ENCODE measurements around the gene MAG.

The MAG gene

GRCh38 chr19:35291916-35292315 lies at the start of gene MAG:
Gene MAG, plus strand, starts transcription at chr19:35292161. Its CDS starts 3,248 bp downstream, at chr19:35295409.
- Mint-ChIP-seq H3K27me3 (no peaks in the 10 kb centered on the region), H3K36me3 (ENCODE audit: low read depth) (no peaks in the 10 kb centered on the region), H3K9me3 (no peaks in the 10 kb centered on the region), H3K4me1 (no peaks in the 10 kb centered on the region), H3K27ac (no peak within 1 kb of the TSS), H3K4me3 (no peak within 1 kb of the TSS)
- ATAC-seq (no peak), DNase-seq (no peak)

- Mint-ChIP-seq H3K27ac (no peak overlapping the region), H3K4me3 (peak overlapping the region; percentile 89), H3K4me1 (peaks cover 31% of the 10 kb centered on the region), H3K36me3 (ENCODE audit: low read depth) (peaks cover 11% of the 10 kb centered on the region), H3K9me3 (peaks cover 23% of the 10 kb centered on the region), H3K27me3 (peaks cover 3% of the 10 kb centered on the region)
- no peak for ATAC-seq
- DNase-seq = no peak
Measured at GRCh38 chr19:35246466-35247092, 45.4 kb upstream of the MAG start.

GRCh38 chr19:35247526-35248309 lies 44.2 kb upstream of the MAG start:
- peaks cover 14% of the 10 kb centered on the region for H3K36me3 Mint-ChIP-seq (ENCODE audit: low read depth)
- ATAC-seq = peak; percentile 58
- peaks cover 3% of the 10 kb centered on the region for H3K27me3 Mint-ChIP-seq
- peak overlapping the region; percentile 89 for H3K4me3 Mint-ChIP-seq
- peaks cover 31% of the 10 kb centered on the region for H3K4me1 Mint-ChIP-seq
- peak overlapping the region; percentile 83 for H3K27ac Mint-ChIP-seq
- peaks cover 17% of the 10 kb centered on the region for H3K9me3 Mint-ChIP-seq
- peak; percentile 64 for DNase-seq

- H3K27me3 Mint-ChIP-seq = peaks cover 3% of the 10 kb centered on the region
- peaks cover 33% of the 10 kb centered on the region for H3K4me1 Mint-ChIP-seq
- peaks cover 14% of the 10 kb centered on the region for H3K36me3 Mint-ChIP-seq (ENCODE audit: low read depth)
- peak within 1 kb of the TSS; percentile 89 for H3K4me3 Mint-ChIP-seq
- ATAC-seq (peak; percentile 92), DNase-seq (peak; percentile 71)
- peak within 1 kb of the TSS; percentile 83 for H3K27ac Mint-ChIP-seq
- peaks cover 14% of the 10 kb centered on the region for H3K9me3 Mint-ChIP-seq
Measured at GRCh38 chr19:35248310-35249145, 43.4 kb upstream of the MAG start, which contains the start of gene LSR. Gene LSR, plus strand, starts transcription at chr19:35249002. Its CDS starts 21 bp downstream, at chr19:35249023.

GRCh38 chr19:35249146-35249847 lies 42.7 kb upstream of the MAG start:
- Mint-ChIP-seq H3K27me3 (peaks cover 3% of the 10 kb centered on the region), H3K36me3 (ENCODE audit: low read depth) (peaks cover 14% of the 10 kb centered on the region), H3K4me1 (peaks cover 33% of the 10 kb centered on the region), H3K9me3 (peaks cover 9% of the 10 kb centered on the region), H3K27ac (peak overlapping the region; percentile 83), H3K4me3 (peak overlapping the region; percentile 89)
- DNase-seq (no peak), ATAC-seq (no peak)

- H3K4me3 Mint-ChIP-seq = peak overlapping the region; percentile 89
- peaks cover 33% of the 10 kb centered on the region for H3K4me1 Mint-ChIP-seq
- peaks cover 4% of the 10 kb centered on the region for H3K9me3 Mint-ChIP-seq
- peaks cover 14% of the 10 kb centered on the region for H3K36me3 Mint-ChIP-seq (ENCODE audit: low read depth)
- DNase-seq = no peak
- ATAC-seq = no peak
- peaks cover 3% of the 10 kb centered on the region for H3K27me3 Mint-ChIP-seq
- H3K27ac Mint-ChIP-seq = peak overlapping the region; percentile 83
Measured at GRCh38 chr19:35249848-35250711, 41.9 kb upstream of the MAG start.

GRCh38 chr19:35251456-35251855 lies 40.5 kb upstream of the MAG start:
- no peaks in the 10 kb centered on the region for H3K9me3 Mint-ChIP-seq
- H3K27ac Mint-ChIP-seq = no peak overlapping the region
- H3K4me1 Mint-ChIP-seq = peaks cover 42% of the 10 kb centered on the region
- H3K36me3 Mint-ChIP-seq (ENCODE audit: low read depth) = peaks cover 17% of the 10 kb centered on the region
- no peak overlapping the region for H3K4me3 Mint-ChIP-seq
- DNase-seq = no peak
- no peak for ATAC-seq
- H3K27me3 Mint-ChIP-seq = peaks cover 3% of the 10 kb centered on the region

- H3K27me3 Mint-ChIP-seq = no peaks in the 10 kb centered on the region
- ATAC-seq (no peak), DNase-seq (no peak)
- no peak overlapping the region for H3K27ac Mint-ChIP-seq
- peaks cover 17% of the 10 kb centered on the region for H3K36me3 Mint-ChIP-seq (ENCODE audit: low read depth)
- no peak overlapping the region for H3K4me3 Mint-ChIP-seq
- peaks cover 41% of the 10 kb centered on the region for H3K4me1 Mint-ChIP-seq
- no peaks in the 10 kb centered on the region for H3K9me3 Mint-ChIP-seq
Measured at GRCh38 chr19:35253316-35254286, 38.4 kb upstream of the MAG start.

GRCh38 chr19:35254341-35255297 lies 37.3 kb upstream of the MAG start:
- no peaks in the 10 kb centered on the region for H3K9me3 Mint-ChIP-seq
- no peak for DNase-seq
- no peak for ATAC-seq
- H3K4me1 Mint-ChIP-seq = peaks cover 31% of the 10 kb centered on the region
- peak overlapping the region; percentile 39 for H3K27ac Mint-ChIP-seq
- H3K4me3 Mint-ChIP-seq = no peak overlapping the region
- no peaks in the 10 kb centered on the region for H3K27me3 Mint-ChIP-seq
- peaks cover 14% of the 10 kb centered on the region for H3K36me3 Mint-ChIP-seq (ENCODE audit: low read depth)

- H3K36me3 Mint-ChIP-seq (ENCODE audit: low read depth) = peaks cover 10% of the 10 kb centered on the region
- peaks cover 24% of the 10 kb centered on the region for H3K4me1 Mint-ChIP-seq
- no peak overlapping the region for H3K4me3 Mint-ChIP-seq
- no peak overlapping the region for H3K27ac Mint-ChIP-seq
- H3K27me3 Mint-ChIP-seq = no peaks in the 10 kb centered on the region
- no peak for DNase-seq
- ATAC-seq = no peak
- H3K9me3 Mint-ChIP-seq = no peaks in the 10 kb centered on the region
Measured at GRCh38 chr19:35256566-35256965, 35.4 kb upstream of the MAG start.

- Mint-ChIP-seq H3K9me3 (no peaks in the 10 kb centered on the region), H3K4me1 (peaks cover 24% of the 10 kb centered on the region), H3K4me3 (no peak overlapping the region), H3K27ac (no peak overlapping the region), H3K27me3 (no peaks in the 10 kb centered on the region), H3K36me3 (ENCODE audit: low read depth) (peaks cover 9% of the 10 kb centered on the region)
- no peak for DNase-seq
- no peak for ATAC-seq
Measured at GRCh38 chr19:35257113-35257461, 34.9 kb upstream of the MAG start.
